ENCODE measurements around the gene ETV4.

DNA sequence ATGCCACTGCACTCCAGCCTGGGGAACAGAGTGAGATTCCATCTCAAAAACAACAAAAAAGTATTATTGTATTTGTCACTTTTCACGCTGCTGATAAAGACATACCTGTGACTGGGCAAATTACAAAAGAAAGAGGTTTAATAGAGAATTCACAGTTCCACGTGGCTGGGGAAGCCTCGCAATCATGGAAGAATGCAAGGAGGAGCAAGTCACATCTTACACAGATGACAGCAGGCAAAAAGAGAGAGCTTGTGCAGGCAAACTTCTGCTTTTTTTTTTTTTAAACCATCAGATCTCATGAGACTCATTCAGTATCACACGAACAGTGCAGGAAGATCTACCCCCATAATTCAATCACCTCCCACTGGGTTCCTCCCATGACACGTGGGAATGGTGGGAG is 41.5 kb upstream of the ETV4 start:
- TF ChIP-seq, protein P1, sequence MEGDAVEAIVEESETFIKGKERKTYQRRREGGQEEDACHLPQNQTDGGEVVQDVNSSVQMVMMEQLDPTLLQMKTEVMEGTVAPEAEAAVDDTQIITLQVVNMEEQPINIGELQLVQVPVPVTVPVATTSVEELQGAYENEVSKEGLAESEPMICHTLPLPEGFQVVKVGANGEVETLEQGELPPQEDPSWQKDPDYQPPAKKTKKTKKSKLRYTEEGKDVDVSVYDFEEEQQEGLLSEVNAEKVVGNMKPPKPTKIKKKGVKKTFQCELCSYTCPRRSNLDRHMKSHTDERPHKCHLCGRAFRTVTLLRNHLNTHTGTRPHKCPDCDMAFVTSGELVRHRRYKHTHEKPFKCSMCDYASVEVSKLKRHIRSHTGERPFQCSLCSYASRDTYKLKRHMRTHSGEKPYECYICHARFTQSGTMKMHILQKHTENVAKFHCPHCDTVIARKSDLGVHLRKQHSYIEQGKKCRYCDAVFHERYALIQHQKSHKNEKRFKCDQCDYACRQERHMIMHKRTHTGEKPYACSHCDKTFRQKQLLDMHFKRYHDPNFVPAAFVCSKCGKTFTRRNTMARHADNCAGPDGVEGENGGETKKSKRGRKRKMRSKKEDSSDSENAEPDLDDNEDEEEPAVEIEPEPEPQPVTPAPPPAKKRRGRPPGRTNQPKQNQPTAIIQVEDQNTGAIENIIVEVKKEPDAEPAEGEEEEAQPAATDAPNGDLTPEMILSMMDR (IDR thresholded peaks at IDR 0.05; ENCODE audit: low read length), result no peak
- TF ChIP-seq EZH2 (IDR thresholded peaks at IDR 0.05; ENCODE audit: borderline replicate concordance, low read length), result no peak

Data from OCI-LY1 (cell line).